CD4-positive, alpha-beta memory T cell (primary cell): ENCODE data around the gene ASB18. TPM values are rescaled to one million over a fixed set of nuclear protein-coding genes. Genes with fewer than 3 reads are reported as not detected.

Experiments
- CTCF ChIA-PET: fragments of 350-600 bp; sonication (Branson Sonifier 250); formaldehyde crosslinking; loops from one replicate; lab custom pipeline; 2021; ENCODE audit warnings: inconsistent platforms; ENCODE audit not compliant: partially characterized antibody; lab: Charles Lee
- POLR2A ChIA-PET: fragments of 350-600 bp; sonication (Branson Sonifier 250); formaldehyde crosslinking; loops from one replicate; lab custom pipeline; 2021; ENCODE audit not compliant: partially characterized antibody; lab: Charles Lee
- DNase-seq, 5 donors: peaks; one replicate each; pipeline versions ENCODE4 v3.0.0 to v3.0.0-alpha.2; 2020 to 2022; ENCODE audit warnings: mixed read lengths in 1 of 5
- H3K27ac ChIP-seq: one replicate; pipeline ENCODE4 v1.7.0; 2013; ENCODE audit warnings: low read depth, low read length
- H3K27me3 ChIP-seq: 2 replicates; pipeline ENCODE4 v1.7.0; 2013; ENCODE audit warnings: mild to moderate bottlenecking, low read length, moderate library complexity; ENCODE audit not compliant: insufficient read depth
- H3K36me3 ChIP-seq: 2 replicates; pipeline ENCODE4 v1.7.0; 2013; ENCODE audit warnings: mild to moderate bottlenecking, low read length, moderate library complexity; ENCODE audit not compliant: insufficient read depth
- H3K4me1 ChIP-seq: 2 replicates; pipeline ENCODE4 v1.7.0; 2013; ENCODE audit warnings: mild to moderate bottlenecking, low read length, moderate library complexity; ENCODE audit not compliant: insufficient read depth
- H3K4me3 ChIP-seq, 2 donors: one replicate each; pipeline ENCODE4 v1.7.0; 2013; ENCODE audit warnings: low read length in 2 of 2, mild to moderate bottlenecking in 1 of 2
- H3K9me3 ChIP-seq, 2 donors: one replicate each; pipeline ENCODE4 v1.7.0; 2013; ENCODE audit warnings: low read length in 2 of 2, control low read depth in 1 of 2; ENCODE audit not compliant: control insufficient read depth in 1 of 2
- H3K27ac Mint-ChIP-seq, 7 donors: one replicate each; pipeline ENCODE4 v1.8.0; 2020 to 2021; ENCODE audit warnings: mixed read lengths in 7 of 7, mild to moderate bottlenecking in 6 of 7, inconsistent platforms in 3 of 7, moderate library complexity in 3 of 7
- H3K27me3 Mint-ChIP-seq, 2 donors: one replicate each; pipeline ENCODE4 v1.8.0; 2020 to 2021; ENCODE audit warnings: mixed read lengths in 2 of 2
- H3K36me3 Mint-ChIP-seq, 2 donors: one replicate each; pipeline ENCODE4 v1.8.0; 2020 to 2021; ENCODE audit warnings: mixed read lengths in 2 of 2, inconsistent platforms in 1 of 2, mild to moderate bottlenecking in 1 of 2
- H3K4me1 Mint-ChIP-seq, 4 donors: one replicate each; pipeline ENCODE4 v1.8.0; 2020 to 2021; ENCODE audit warnings: mixed read lengths in 4 of 4, mild to moderate bottlenecking in 1 of 4
- H3K4me3 Mint-ChIP-seq, 8 donors: one replicate each; pipeline ENCODE4 v1.8.0; 2020 to 2021; ENCODE audit warnings: mixed read lengths in 8 of 8, mild to moderate bottlenecking in 7 of 8, moderate library complexity in 6 of 8, inconsistent platforms in 3 of 8
- H3K9me3 Mint-ChIP-seq, 8 donors: one replicate each; pipeline ENCODE4 v1.8.0; 2020 to 2021; ENCODE audit warnings: mixed read lengths in 8 of 8, mild to moderate bottlenecking in 5 of 8, inconsistent platforms in 3 of 8, moderate library complexity in 1 of 8
- intact Hi-C: fragments of 100-400 bp; cut with micrococcal nuclease; formaldehyde crosslinking; loops from one replicate; pipeline ENCODE4 v1.15.1; 2023
- polyA plus RNA-seq, 2 donors: library from polyadenylated mRNA; unstranded; fragments of 300-500 nt; fragmentation: Illumina TruSeq; gene quantifications; one replicate each; pipeline ENCODE4 v1.2.3, GENCODE V29; 2021
- total RNA-seq, 2 experiments: library from RNA; stranded (reverse); gene quantifications; one replicate each; pipeline ENCODE4 v1.2.3, GENCODE V29; 2021

The ASB18 gene
- total and polyA plus RNA-seq, 4 experiments from 2014 or later: not detected

DNA sequence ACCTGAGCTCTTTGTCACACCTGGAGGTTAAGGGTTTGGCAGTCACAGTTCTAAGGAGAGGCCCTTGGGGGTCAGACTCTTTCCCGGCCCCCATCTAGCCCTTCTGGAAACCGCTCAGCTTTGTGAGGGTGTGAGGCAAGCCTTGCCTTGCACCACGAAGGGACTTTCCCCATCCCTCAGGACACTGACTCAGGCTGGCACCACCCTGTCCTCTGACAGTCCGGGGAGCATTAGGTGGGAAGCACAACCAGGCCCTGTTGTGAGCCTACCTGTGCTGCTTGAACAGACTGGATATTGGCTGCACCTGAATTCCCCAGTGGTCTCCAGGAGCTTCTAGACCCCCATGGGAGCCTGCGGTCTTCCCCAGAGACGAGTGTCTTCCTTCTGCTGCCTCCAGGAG is 49.0 kb downstream of the ASB18 start:
- Mint-ChIP-seq H3K27ac (peak overlapping the region in 1 of 7 donors; percentile 24), H3K36me3 (no peaks in the 10 kb centered on the region), H3K27me3 (peaks cover 17 to 21% of the 10 kb centered on the region in 2 donors), H3K4me1 (no peaks in the 10 kb centered on the region), H3K4me3 (no peak overlapping the region), H3K9me3 (peaks cover 0 to 2% (median 0%) of the 10 kb centered on the region in 8 donors)
- Histone ChIP-seq H3K9me3 (no peaks in the 10 kb centered on the region), H3K27ac (no peak overlapping the region), H3K4me1 (no peaks in the 10 kb centered on the region), H3K36me3 (no peaks in the 10 kb centered on the region), H3K4me3 (no peak overlapping the region), H3K27me3 (no peaks in the 10 kb centered on the region)
- intact Hi-C loops: no loop called here
- POLR2A ChIA-PET: no interaction called here
- CTCF ChIA-PET: interaction anchor here (0.7 kb wide), 1 partner anchor 19 kb away, joined by 3 read pairs; no protein-coding TSS in a partner anchor
- no peak for DNase-seq

DNA sequence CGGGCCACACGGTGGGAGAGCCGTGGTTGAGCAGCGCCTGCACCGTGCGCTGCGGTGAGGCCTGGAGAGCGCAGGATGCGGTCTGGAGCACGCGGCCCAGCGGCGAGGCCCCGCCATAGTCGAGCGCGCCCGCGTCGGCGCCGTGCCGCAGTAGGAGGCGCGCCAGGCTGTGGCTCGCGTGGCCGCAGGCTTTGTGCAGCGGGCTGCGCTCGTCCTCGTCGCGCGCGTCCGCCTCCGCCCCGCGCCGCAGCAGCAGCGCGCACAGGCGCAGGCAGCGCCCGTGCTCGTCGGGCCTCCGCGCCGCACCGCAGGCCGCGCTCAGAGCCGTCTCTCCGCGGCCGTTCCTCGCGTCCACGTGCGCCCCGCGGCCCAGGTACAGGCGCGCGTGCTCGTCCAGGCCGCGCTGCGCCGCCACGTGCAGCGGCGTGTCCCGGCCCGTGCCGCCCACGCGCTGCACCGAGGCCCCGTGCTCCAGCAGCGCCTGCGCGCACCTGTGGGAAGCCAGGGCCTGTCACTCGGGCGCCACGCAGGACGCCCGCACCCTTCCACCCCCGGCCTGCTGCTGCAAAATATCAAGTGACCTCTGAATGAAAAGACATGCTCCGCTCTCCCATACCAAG is 49.7 kb downstream of the ASB18 start:
- H3K9me3 Mint-ChIP-seq: peaks cover 0 to 6% (median 0%) of the 10 kb centered on the region in 8 donors
- POLR2A ChIA-PET: no interaction called here

DNA sequence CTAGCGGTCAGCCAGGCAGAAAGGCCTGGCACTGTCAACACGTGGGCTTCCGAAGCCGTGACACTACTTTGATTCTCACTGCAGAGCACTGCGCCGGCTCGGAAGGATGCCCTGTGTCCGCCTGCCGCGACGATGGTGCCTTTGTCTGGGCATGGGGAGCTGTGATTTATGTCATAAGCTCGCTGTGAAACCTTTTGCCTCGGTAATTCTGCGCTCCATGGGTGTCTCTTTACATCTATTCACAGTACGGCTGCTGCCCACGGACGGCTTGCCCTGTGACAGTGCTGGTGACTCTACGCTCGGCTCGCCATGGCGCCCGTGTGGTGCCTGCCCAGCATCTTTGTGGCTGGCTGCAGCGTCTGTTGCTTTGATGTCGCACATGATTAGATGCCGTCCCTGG is 52.9 kb downstream of the ASB18 start:
- H3K27ac Mint-ChIP-seq: no peak overlapping the region
- no peaks in the 10 kb centered on the region for H3K4me1 ChIP-seq
- H3K4me1 Mint-ChIP-seq: no peaks in the 10 kb centered on the region
- H3K4me3 Mint-ChIP-seq: no peak overlapping the region
- H3K9me3 ChIP-seq: no peaks in the 10 kb centered on the region
- no peak for DNase-seq
- H3K27me3 Mint-ChIP-seq: peaks cover 9 to 27% of the 10 kb centered on the region in 2 donors
- H3K4me3 ChIP-seq: no peak overlapping the region
- intact Hi-C loops: no loop called here
- ChIA-PET CTCF (no interaction called here), POLR2A (no interaction called here)
- H3K9me3 Mint-ChIP-seq: peaks cover 0 to 14% (median 3%) of the 10 kb centered on the region in 8 donors
- no peak overlapping the region for H3K27ac ChIP-seq
- no peaks in the 10 kb centered on the region for H3K36me3 Mint-ChIP-seq
- no peaks in the 10 kb centered on the region for H3K27me3 ChIP-seq
- H3K36me3 ChIP-seq: no peaks in the 10 kb centered on the region

More for the DNA sequence above, 49.7 kb downstream of the ASB18 start:
- Histone ChIP-seq H3K27ac (no peak overlapping the region), H3K27me3 (no peaks in the 10 kb centered on the region), H3K4me1 (no peaks in the 10 kb centered on the region), H3K4me3 (no peak overlapping the region), H3K36me3 (no peaks in the 10 kb centered on the region), H3K9me3 (no peaks in the 10 kb centered on the region)
- Mint-ChIP-seq H3K36me3 (no peaks in the 10 kb centered on the region), H3K27ac (no peak overlapping the region), H3K4me3 (no peak overlapping the region), H3K4me1 (no peaks in the 10 kb centered on the region), H3K27me3 (peaks cover 13 to 27% of the 10 kb centered on the region in 2 donors)
- intact Hi-C loops: no loop called here
- DNase-seq: no peak
- CTCF ChIA-PET: interaction anchor here (0.7 kb wide), 1 partner anchor 19 kb away, joined by 3 read pairs; no protein-coding TSS in a partner anchor

DNA sequence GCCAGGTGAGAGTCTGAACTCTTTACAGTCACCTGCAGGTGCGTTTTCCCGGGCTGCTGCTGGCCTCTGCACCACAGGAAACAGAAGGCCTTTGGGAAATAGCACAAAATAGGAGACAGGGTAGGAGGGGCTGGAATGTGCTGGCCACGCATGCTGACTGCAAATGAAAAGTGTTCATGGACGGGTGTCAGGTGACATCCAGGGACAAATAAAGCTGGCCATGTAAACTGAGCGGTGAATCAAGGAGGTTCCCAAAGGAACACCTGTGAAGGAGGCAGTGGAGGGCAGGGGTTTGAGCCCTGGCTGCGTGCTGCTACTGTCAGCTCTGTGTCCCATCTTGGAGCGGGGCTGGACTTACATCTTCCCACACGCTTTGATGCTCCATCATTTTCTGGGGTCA is 53.7 kb downstream of the ASB18 start:
- no peak for DNase-seq
- peaks cover 0 to 16% (median 9%) of the 10 kb centered on the region in 8 donors for H3K9me3 Mint-ChIP-seq
- no peak overlapping the region for H3K4me3 ChIP-seq
- no peaks in the 10 kb centered on the region for H3K36me3 Mint-ChIP-seq
- H3K9me3 ChIP-seq: no peaks in the 10 kb centered on the region
- ChIA-PET CTCF (no interaction called here), POLR2A (no interaction called here)
- no peak overlapping the region for H3K4me3 Mint-ChIP-seq
- H3K27me3 Mint-ChIP-seq: peaks cover 3 to 22% of the 10 kb centered on the region in 2 donors
- no peak overlapping the region for H3K27ac Mint-ChIP-seq
- H3K27ac ChIP-seq: no peak overlapping the region
- no peaks in the 10 kb centered on the region for H3K36me3 ChIP-seq
- intact Hi-C loops: no loop called here
- no peaks in the 10 kb centered on the region for H3K4me1 ChIP-seq
- H3K27me3 ChIP-seq: no peaks in the 10 kb centered on the region
- H3K4me1 Mint-ChIP-seq: no peaks in the 10 kb centered on the region

DNA sequence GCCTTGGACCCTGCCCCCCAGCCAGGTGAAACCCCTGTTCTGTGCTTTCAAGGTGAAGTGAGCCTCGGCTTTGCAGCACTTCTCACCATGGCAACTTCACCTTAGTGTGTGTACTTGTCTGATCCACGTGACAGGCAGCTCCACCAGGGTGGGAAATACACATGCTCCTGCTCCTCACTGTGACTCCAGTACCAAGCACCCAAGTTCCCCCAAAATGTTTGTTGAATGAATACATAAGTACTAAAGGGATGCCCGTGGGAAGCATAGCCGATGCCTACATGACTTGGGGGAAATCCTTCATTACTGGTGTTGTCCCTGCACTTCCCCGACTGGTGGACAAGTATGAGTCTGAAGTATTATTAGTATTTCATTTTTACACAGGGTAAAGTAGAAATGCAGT is 54.2 kb downstream of the ASB18 start:
- no peaks in the 10 kb centered on the region for H3K27me3 ChIP-seq

DNA sequence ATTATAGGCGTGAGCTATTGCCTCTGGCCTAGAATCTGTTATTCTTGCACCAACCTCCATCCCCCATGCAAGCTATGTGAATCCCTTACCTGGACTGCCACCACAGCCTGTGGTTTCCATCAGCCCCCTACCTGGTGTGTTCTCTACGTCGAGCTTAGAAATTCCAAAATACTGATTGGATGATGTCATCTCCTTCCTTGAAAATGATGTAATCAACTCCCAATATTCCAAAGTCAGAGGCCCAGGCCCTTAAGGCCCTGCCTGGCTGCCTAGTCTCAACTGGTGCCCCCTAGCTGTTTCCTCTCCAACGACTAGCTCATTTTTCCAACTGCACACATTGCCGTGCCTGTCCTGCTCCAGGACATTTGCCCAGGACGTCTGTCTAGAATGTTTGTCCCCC is 54.7 kb downstream of the ASB18 start:
- Mint-ChIP-seq H3K9me3 (peaks cover 0 to 16% (median 9%) of the 10 kb centered on the region in 8 donors), H3K36me3 (no peaks in the 10 kb centered on the region), H3K27ac (no peak overlapping the region), H3K4me1 (no peaks in the 10 kb centered on the region), H3K27me3 (peaks cover 1 to 20% of the 10 kb centered on the region in 2 donors), H3K4me3 (peak overlapping the region in 1 of 8 donors; percentile 46)
- CTCF ChIA-PET: no interaction called here
- intact Hi-C loops: no loop called here
- no peak overlapping the region for H3K27ac ChIP-seq
- no peaks in the 10 kb centered on the region for H3K4me1 ChIP-seq
- H3K36me3 ChIP-seq: no peaks in the 10 kb centered on the region
- no peak overlapping the region for H3K4me3 ChIP-seq
- H3K27me3 ChIP-seq: no peaks in the 10 kb centered on the region
- POLR2A ChIA-PET: no interaction called here
- H3K9me3 ChIP-seq: no peaks in the 10 kb centered on the region
- no peak for DNase-seq

More for the DNA sequence above, 54.2 kb downstream of the ASB18 start:
- H3K4me3 Mint-ChIP-seq: no peak overlapping the region
- H3K4me1 ChIP-seq: no peaks in the 10 kb centered on the region
- no peak overlapping the region for H3K4me3 ChIP-seq
- H3K36me3 Mint-ChIP-seq: no peaks in the 10 kb centered on the region
- DNase-seq: no peak
- H3K9me3 Mint-ChIP-seq: peaks cover 0 to 16% (median 9%) of the 10 kb centered on the region in 8 donors
- no peaks in the 10 kb centered on the region for H3K4me1 Mint-ChIP-seq
- no peak overlapping the region for H3K27ac Mint-ChIP-seq
- no peaks in the 10 kb centered on the region for H3K36me3 ChIP-seq
- H3K9me3 ChIP-seq: no peaks in the 10 kb centered on the region
- ChIA-PET POLR2A (no interaction called here), CTCF (no interaction called here)
- H3K27me3 Mint-ChIP-seq: peaks cover 1 to 20% of the 10 kb centered on the region in 2 donors
- H3K27ac ChIP-seq: no peak overlapping the region
- intact Hi-C loops: no loop called here

DNA sequence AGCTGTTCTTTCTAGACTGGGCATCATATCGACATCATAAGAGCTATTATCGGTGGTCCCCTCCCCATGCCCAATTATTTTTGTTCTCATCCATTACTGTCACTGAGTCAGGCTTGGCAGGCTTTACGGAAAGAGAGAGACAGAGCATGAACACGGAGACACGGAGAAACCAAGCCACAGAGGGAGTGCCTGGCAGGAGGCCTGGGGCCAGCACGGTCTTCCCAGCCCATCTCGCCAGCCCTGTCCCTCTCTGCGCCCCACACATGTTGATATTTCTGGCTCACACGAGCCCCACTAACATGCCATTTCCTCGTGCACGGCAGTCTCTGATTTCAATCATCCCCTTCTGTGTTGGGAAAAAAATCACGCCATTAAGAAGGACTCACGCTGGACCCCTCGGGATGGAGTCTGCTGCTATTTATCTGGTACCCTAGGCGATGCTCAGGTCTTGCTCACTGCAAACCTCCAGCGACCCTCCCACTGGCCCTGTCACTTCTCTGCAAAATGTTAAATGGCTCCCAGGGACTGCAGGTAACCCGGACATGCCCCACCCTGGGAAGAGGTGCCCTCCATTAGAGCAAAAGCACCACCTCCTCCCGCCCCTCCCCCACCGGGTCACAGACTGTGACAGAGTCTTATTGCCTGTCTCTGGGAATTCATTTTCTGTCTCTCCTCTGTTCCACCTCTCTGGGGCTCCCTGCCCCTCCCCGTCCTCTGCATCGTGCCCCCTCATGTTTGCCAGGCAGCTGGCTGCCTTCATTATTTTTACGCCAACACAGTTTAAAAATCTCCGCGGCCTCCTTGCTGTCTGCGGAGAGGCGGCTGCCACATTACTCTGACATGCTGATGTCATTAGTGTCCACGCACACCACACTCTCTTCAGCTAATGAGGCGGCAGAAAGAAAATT is 55.9 kb downstream of the ASB18 start:
- Mint-ChIP-seq H3K27ac (no peak overlapping the region), H3K4me3 (no peak overlapping the region), H3K4me1 (no peaks in the 10 kb centered on the region), H3K27me3 (peaks cover 1 to 16% of the 10 kb centered on the region in 2 donors), H3K9me3 (peaks cover 0 to 14% (median 9%) of the 10 kb centered on the region in 8 donors), H3K36me3 (no peaks in the 10 kb centered on the region)
- H3K27ac ChIP-seq: no peak overlapping the region
- no peak overlapping the region for H3K4me3 ChIP-seq
- ChIA-PET POLR2A (no interaction called here), CTCF (no interaction called here)
- no peaks in the 10 kb centered on the region for H3K27me3 ChIP-seq
- no peaks in the 10 kb centered on the region for H3K36me3 ChIP-seq
- intact Hi-C loops: no loop called here
- no peaks in the 10 kb centered on the region for H3K9me3 ChIP-seq
- no peak for DNase-seq
- no peaks in the 10 kb centered on the region for H3K4me1 ChIP-seq
